HepG2 (cell line): ENCODE data around the gene RETREG2. TPM values are rescaled to one million over a fixed set of nuclear protein-coding genes. Genes with fewer than 3 reads are reported as not detected.

Source experiments
- ATAC-seq: fragments of 200-7000 bp; cut with Tn5 transposase; 3 replicates; pipeline ENCODE4 v1.9.1; 2020; ENCODE audit warnings: mild to moderate bottlenecking, moderate library complexity
- BruUV-seq: library from RNA; stranded (reverse); fragments of 400-500 nt; replicated peaks from 2 replicates; lab custom pipeline; 2021; lab: Mats Ljungman, UMichigan
- CTCF ChIA-PET: fragments of 300-600 bp; formaldehyde crosslinking; extraction: SDS; loops from one replicate; lab custom pipeline; 2021; ENCODE audit warnings: low total read pairs, inconsistent platforms, low intra/inter-chr PET ratio; lab: Yijun Ruan, JAX
- POLR2A ChIA-PET: fragments of 350-600 bp; sonication (Branson Sonifier 250); formaldehyde crosslinking; loops from one replicate; lab custom pipeline; 2020; ENCODE audit warnings: antibody characterized with exemption, inconsistent platforms; lab: Yijun Ruan, JAX
- DNase-seq: peaks from one replicate; pipeline ENCODE4 v3.0.0-alpha.2; 2015; ENCODE audit warnings: low spot score
- FAIRE-seq: peaks from 3 replicates; lab custom pipeline; 2011; peaks lifted over from hg19 to GRCh38; lab: Jason Lieb, UNC
- H2AFZ ChIP-seq: one replicate; pipeline ENCODE4 v1.6.1; 2011; ENCODE audit warnings: low read length, inconsistent platforms
- H3K27ac ChIP-seq: fragments of 300-600 bp; 3 replicates; pipeline ENCODE4 v1.8.0; 2011; ENCODE audit warnings: mixed run types, mild to moderate bottlenecking, mixed read lengths, low read length, inconsistent platforms; ENCODE audit not compliant: insufficient read depth; ENCODE audit errors: extremely low read length
- H3K27me3 ChIP-seq, 2 experiments: fragments of 200-600 bp in 1 of 2; 2 replicates in 1 of 2; 3 replicates in 1 of 2; pipeline versions ENCODE4 v1.6.0 to v1.8.0; 2011; ENCODE audit warnings: low read length in 2 of 2, mild to moderate bottlenecking in 2 of 2, moderate library complexity in 2 of 2, inconsistent platforms in 1 of 2; ENCODE audit not compliant: insufficient read depth in 2 of 2, control insufficient read depth in 1 of 2
- H3K36me3 ChIP-seq, 2 experiments: fragments of 200-600 bp in 1 of 2; replicated peaks in 1 of 2; 2 replicates in 1 of 2; 3 replicates in 1 of 2; pipeline versions ENCODE4 v1.5.1 to v1.8.0; 2011; ENCODE audit warnings: low read length in 2 of 2, inconsistent platforms in 1 of 2; ENCODE audit not compliant: insufficient read depth in 2 of 2, control insufficient read depth in 1 of 2
- H3K4me1 ChIP-seq: 2 replicates; pipeline ENCODE4 v1.5.1; 2012; ENCODE audit warnings: low read length, inconsistent platforms; ENCODE audit not compliant: insufficient read depth
- H3K4me2 ChIP-seq: 2 replicates; pipeline ENCODE4 v1.6.0; 2011; ENCODE audit warnings: low read depth, low read length, inconsistent platforms
- H3K4me3 ChIP-seq, 3 experiments: fragments of 200-600 bp in 1 of 3; sonication (generic), shearing (Covaris generic) in 1 of 3; replicated peaks in 1 of 3; 2 replicates each; pipeline ENCODE4 v1.5.1; 2011 to 2016; ENCODE audit warnings: low read length in 3 of 3, inconsistent platforms in 2 of 3, low read depth in 2 of 3, mild to moderate bottlenecking in 2 of 3, control low read depth in 1 of 3, mixed read lengths in 1 of 3; ENCODE audit not compliant: insufficient read depth in 1 of 3
- H3K79me2 ChIP-seq: one replicate; pipeline ENCODE4 v1.6.1; 2011; ENCODE audit warnings: low read length, inconsistent platforms; ENCODE audit not compliant: insufficient read depth
- H3K9ac ChIP-seq: 2 replicates; pipeline ENCODE4 v1.6.0; 2011; ENCODE audit warnings: mild to moderate bottlenecking, low read depth, low read length, inconsistent platforms; ENCODE audit not compliant: insufficient read depth
- H3K9me3 ChIP-seq: 2 replicates; pipeline ENCODE4 v1.5.1; 2012; ENCODE audit warnings: mild to moderate bottlenecking, low read length
- H4K20me1 ChIP-seq: 2 replicates; pipeline ENCODE4 v1.6.0; 2011; ENCODE audit warnings: inconsistent platforms, mild to moderate bottlenecking, low read length, moderate library complexity; ENCODE audit not compliant: insufficient read depth
- CREB1 ChIP-seq, 2 experiments: fragments of 450-650 bp in 1 of 2; IDR thresholded peaks; 2 replicates each; pipeline ENCODE4 v1.6.1; 2016 to 2017; ENCODE audit warnings: control low read depth in 1 of 2, mild to moderate bottlenecking in 1 of 2, missing compliant biosample characterization in 1 of 2, missing genetic modification characterization in 1 of 2
- FOXP1 ChIP-seq, 2 experiments: fragments of 450-650 bp in 1 of 2; IDR thresholded peaks; 2 replicates each; pipeline ENCODE4 v1.6.1; 2017 to 2018; ENCODE audit warnings: antibody characterized with exemption in 1 of 2
- KLF12 ChIP-seq: sonication (generic); formaldehyde crosslinking; IDR thresholded peaks from 2 replicates; pipeline ENCODE4 v1.4.0; 2020; ENCODE audit warnings: missing genetic modification reagents, borderline replicate concordance
- NAIF1 ChIP-seq: sonication (generic); formaldehyde crosslinking; IDR thresholded peaks from 2 replicates; pipeline ENCODE4 v1.5.0; 2020; ENCODE audit warnings: mild to moderate bottlenecking, missing genetic modification reagents, borderline replicate concordance
- NFYB ChIP-seq: sonication (generic); formaldehyde crosslinking; IDR thresholded peaks from 2 replicates; pipeline ENCODE4 v1.4.0; 2020; ENCODE audit warnings: missing genetic modification reagents
- PCBP1 ChIP-seq: fragments of 200-400 bp; formaldehyde crosslinking; IDR thresholded peaks from 2 replicates; pipeline ENCODE4 v1.6.1; 2017; ENCODE audit warnings: mild to moderate bottlenecking, low read depth, low read length, borderline replicate concordance
- PREB ChIP-seq: sonication (generic); formaldehyde crosslinking; IDR thresholded peaks from 2 replicates; pipeline ENCODE4 v1.4.0; 2020; ENCODE audit warnings: missing genetic modification reagents
- ZNF563 ChIP-seq: sonication (generic); formaldehyde crosslinking; IDR thresholded peaks from 2 replicates; pipeline ENCODE4 v1.8.0; 2022; ENCODE audit warnings: mild to moderate bottlenecking, moderate library complexity, missing genetic modification reagents
- ZNF598 ChIP-seq: sonication (generic); formaldehyde crosslinking; IDR thresholded peaks from 2 replicates; pipeline ENCODE4 v1.5.1; 2020; ENCODE audit warnings: mild to moderate bottlenecking, missing genetic modification reagents, borderline replicate concordance
- WGBS: methylation state at CpG from one replicate; pipeline ENCODE4 v1.1.6; 2017; ENCODE audit warnings: low lambda C conversion rate; 5-methylcytosine and 5-hydroxymethylcytosine counted together
- in situ Hi-C: cut with HindIII; loops from 2 replicates; pipeline ENCODE4 v1.10.0; 2017; ENCODE audit warnings: low pct_unique_long_range_greater_than_20kb; ENCODE audit not compliant: extremely low pct_ligation_motif_present
- intact Hi-C: fragments of 100-400 bp; cut with micrococcal nuclease; formaldehyde crosslinking; loops from one replicate; pipeline ENCODE4 v1.10.0; 2022; ENCODE audit not compliant: unreplicated experiment
- polyA plus RNA-seq, 8 experiments: library from polyadenylated mRNA; depleted of rRNA in 3 of 8; stranded (reverse) in 7 of 8; unstranded in 1 of 8; fragments of >200 nt; fragmentation: Illumina TruSeq in 4 of 8; extraction: Trizol in 4 of 8; gene quantifications; 2 replicates each; pipeline versions ENCODE4 v1.2.1 to v1.2.3, GENCODE V29; 2011 to 2016; ENCODE audit warnings: low read depth in 4 of 8, missing spikeins in 1 of 8, mixed read lengths in 1 of 8; ENCODE audit not compliant: insufficient read depth in 1 of 8
- total RNA-seq, 5 experiments: library from RNA; depleted of rRNA; stranded (reverse); fragments of >200 nt; fragmentation: Illumina TruSeq; extraction: Trizol; gene quantifications; 2 replicates each; pipeline ENCODE4 v1.2.3, GENCODE V29; 2016; ENCODE audit warnings: low read depth in 1 of 5
- TF ChIP-seq, protein P1 (sequence below): sonication (generic); formaldehyde crosslinking; IDR thresholded peaks from 2 replicates; pipeline ENCODE4 v1.4.0; 2020; ENCODE audit warnings: low read depth, mild to moderate bottlenecking, missing genetic modification reagents

Gene RETREG2
- total and polyA plus RNA-seq, 2 of the 13 experiments (the other 11 are each of a cell fraction or from before 2014, with no cell fraction given) = 86.0 to 134 TPM

DNA sequence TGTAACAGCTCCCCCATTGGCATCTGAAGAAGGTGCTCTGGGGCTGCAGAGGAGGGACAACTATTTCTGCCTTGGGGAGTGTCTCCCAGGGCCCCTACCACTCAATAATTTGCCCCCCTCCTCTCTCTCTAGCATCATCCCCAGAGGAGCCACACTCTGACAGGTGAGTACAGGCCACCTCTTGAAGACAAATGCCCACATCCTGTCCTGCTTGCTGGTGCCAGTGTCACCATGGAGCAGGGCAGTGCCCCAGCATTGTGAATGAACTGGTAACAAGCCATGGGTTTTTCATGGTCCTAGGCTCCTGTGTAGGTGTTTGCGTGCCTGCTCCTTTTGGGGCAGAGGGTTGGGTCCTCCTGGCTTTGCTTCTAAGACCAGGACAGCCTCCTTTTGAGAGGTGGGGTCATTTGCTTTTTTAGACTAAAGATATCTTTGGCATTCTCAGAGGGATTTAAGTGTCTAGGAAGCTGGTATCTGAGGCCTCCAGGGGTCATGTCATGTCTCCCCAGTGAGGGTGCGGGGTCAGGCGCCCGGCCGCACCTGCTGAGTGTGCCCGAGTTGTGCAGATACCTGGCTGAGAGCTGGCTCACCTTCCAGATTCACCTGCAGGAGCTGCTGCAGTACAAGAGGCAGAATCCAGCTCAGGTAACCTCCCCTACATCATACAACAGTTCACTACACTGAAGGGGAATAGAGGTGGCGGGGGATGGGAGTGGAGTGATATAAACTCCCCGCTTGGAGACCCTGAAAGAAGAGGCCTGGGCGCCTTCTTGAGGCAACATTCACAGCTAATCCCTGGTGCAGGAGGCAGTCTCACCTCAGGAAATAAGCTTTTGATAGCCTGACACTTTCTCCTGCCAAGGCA lies 1.8 kb downstream of the RETREG2 start:
- CTCF ChIA-PET = no interaction called here

DNA sequence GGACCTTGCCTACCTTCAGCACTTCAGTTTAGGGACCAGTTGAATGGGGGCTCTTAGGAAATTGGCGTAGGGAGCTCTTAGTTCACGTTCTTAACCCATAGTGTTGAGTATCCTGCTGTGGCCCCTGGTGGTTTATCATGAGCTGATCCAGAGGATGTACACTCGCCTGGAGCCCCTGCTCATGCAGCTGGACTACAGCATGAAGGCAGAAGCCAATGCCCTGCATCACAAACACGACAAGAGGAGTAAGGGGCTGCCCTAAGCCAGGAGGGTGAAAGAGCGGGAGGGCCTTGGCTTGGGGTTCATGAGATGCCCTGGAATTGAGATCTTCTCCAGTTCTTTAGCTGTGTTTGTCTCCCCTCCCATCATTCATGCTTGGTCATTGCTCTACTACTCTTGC lies 2.9 kb downstream of the RETREG2 start:
- ATAC-seq (no peak), DNase-seq (no peak)
- intact Hi-C loops (no loop called here), in situ Hi-C loops (no loop called here)
- H3K27ac ChIP-seq = no peak overlapping the region
- no peak overlapping the region for H2AFZ ChIP-seq
- no peak overlapping the region for H3K4me2 ChIP-seq
- no peaks in the 10 kb centered on the region; a peak in 1 of 5 replicates for H3K27me3 ChIP-seq
- CTCF ChIA-PET = no interaction called here
- H3K79me2 ChIP-seq = peaks cover 19% of the 10 kb centered on the region
- H3K36me3 ChIP-seq = peaks cover 30 to 48% of the 10 kb centered on the region in 2 experiments
- POLR2A ChIA-PET = interaction anchor here (1.6 to 4.8 kb wide), 5 partner anchors 9 to 28 kb away, joined by 4 to 21 read pairs (median 9); partner anchors contain the start of gene ZFAND2B
- BruUV-seq = no TSS peak
- TF ChIP-seq ZNF598 (CRISPR knock-in tag) = no peak
- no peak for TF ChIP-seq CREB1 (IDR thresholded peaks at IDR 0.05)
- TF ChIP-seq CREB1 (CRISPR knock-in tag; IDR thresholded peaks at IDR 0.05) = no peak
- TF ChIP-seq PREB = no peak
- no peak for TF ChIP-seq NFYB (CRISPR knock-in tag)
- TF ChIP-seq KLF12 (CRISPR knock-in tag) = no peak
- TF ChIP-seq FOXP1 (IDR thresholded peaks at IDR 0.05) = no peak
- no peak for TF ChIP-seq FOXP1 (CRISPR knock-in tag; IDR thresholded peaks at IDR 0.05)
- no peak for TF ChIP-seq NAIF1 (CRISPR knock-in tag)
- TF ChIP-seq, all 625 proteins: peak for 0
- Histone ChIP-seq H3K4me1 (peaks cover 24% of the 10 kb centered on the region), H3K9me3 (no peaks in the 10 kb centered on the region), H3K4me3 (no peak overlapping the region), H4K20me1 (no peaks in the 10 kb centered on the region), H3K9ac (no peak overlapping the region)
- no peak for FAIRE-seq
- WGBS = 98% methylated on average over 5 of the region's 5 CpGs

More for the DNA sequence above, 1.8 kb downstream of the RETREG2 start:
- TF ChIP-seq PCBP1 (no peak), ZNF563 (peak; percentile 39; the same call in 1 of the 2 replicates)
- TF ChIP-seq, protein P1, sequence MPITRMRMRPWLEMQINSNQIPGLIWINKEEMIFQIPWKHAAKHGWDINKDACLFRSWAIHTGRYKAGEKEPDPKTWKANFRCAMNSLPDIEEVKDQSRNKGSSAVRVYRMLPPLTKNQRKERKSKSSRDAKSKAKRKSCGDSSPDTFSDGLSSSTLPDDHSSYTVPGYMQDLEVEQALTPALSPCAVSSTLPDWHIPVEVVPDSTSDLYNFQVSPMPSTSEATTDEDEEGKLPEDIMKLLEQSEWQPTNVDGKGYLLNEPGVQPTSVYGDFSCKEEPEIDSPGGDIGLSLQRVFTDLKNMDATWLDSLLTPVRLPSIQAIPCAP (CRISPR knock-in tag) = no peak
- no peak for DNase-seq
- no peaks in the 10 kb centered on the region; a peak in 1 of 5 replicates for H3K27me3 ChIP-seq
- 99% methylated on average over 9 of the region's 9 CpGs for WGBS
- peaks cover 26% of the 10 kb centered on the region for H3K79me2 ChIP-seq
- peak overlapping the region; percentile 100 for H3K4me2 ChIP-seq
- no peaks in the 10 kb centered on the region for H3K9me3 ChIP-seq
- intact Hi-C loops = no loop called here
- BruUV-seq = no TSS peak
- in situ Hi-C loops = no loop called here
- no peak overlapping the region for H2AFZ ChIP-seq
- peaks cover 33% of the 10 kb centered on the region for H3K4me1 ChIP-seq
- POLR2A ChIA-PET = interaction anchor here (1.3 to 4.8 kb wide), 3 partner anchors 19 to 29 kb away, joined by 3 to 21 read pairs (median 6); partner anchors contain the start of gene ZFAND2B
- no peak for ATAC-seq
- H3K36me3 ChIP-seq = peaks cover 32 to 50% of the 10 kb centered on the region in 2 experiments
- no peak overlapping the region; a peak in 1 of 6 replicates for H3K4me3 ChIP-seq
- H4K20me1 ChIP-seq = no peaks in the 10 kb centered on the region
- H3K27ac ChIP-seq = no peak overlapping the region
- FAIRE-seq = no peak
- no peak overlapping the region for H3K9ac ChIP-seq
